Breast epithelium (tissue), 4 donors: ENCODE measurements around the gene STIM2. TPM values are rescaled to one million over a fixed set of nuclear protein-coding genes. Genes with fewer than 3 reads are reported as not detected.

ENCODE experiments used
- DNase-seq, 2 donors: peaks; one replicate each; pipeline ENCODE4 v3.0.0-alpha.2; 2019; ENCODE audit warnings: low spot score in 2 of 2
- H3K27ac ChIP-seq, 2 donors: fragments of 200-600 bp; sonication (generic) in 1 of 2; one replicate each; pipeline ENCODE4 v1.5.1; 2016 to 2019; ENCODE audit warnings: mild to moderate bottlenecking in 1 of 2
- H3K27me3 ChIP-seq, 2 donors: fragments of 200-600 bp; sonication (generic) in 1 of 2; one replicate each; pipeline versions ENCODE4 v1.5.1 to v1.6.0; 2017 to 2019; ENCODE audit warnings: control low read depth in 1 of 2, mild to moderate bottlenecking in 1 of 2
- H3K36me3 ChIP-seq: fragments of 200-600 bp; one replicate; pipeline ENCODE4 v1.5.1; 2019
- H3K4me1 ChIP-seq, 2 donors: fragments of 200-600 bp; sonication (generic); one replicate each; pipeline ENCODE4 v1.5.1; 2016 to 2019; ENCODE audit warnings: control low read depth in 1 of 2
- H3K4me3 ChIP-seq, 3 donors: fragments of 200-600 bp; sonication (generic); 1 replicate in 2 of 3; 2 replicates in 1 of 3; pipeline ENCODE4 v1.5.1; 2016 to 2019; ENCODE audit warnings: mild to moderate bottlenecking in 3 of 3, moderate library complexity in 2 of 3
- H3K9me3 ChIP-seq, 2 donors: fragments of 200-600 bp; sonication (generic) in 1 of 2; one replicate each; pipeline ENCODE4 v1.5.1; 2016 to 2019; ENCODE audit warnings: control low read depth in 1 of 2
- POLR2A ChIP-seq: fragments of 450-650 bp; IDR thresholded peaks from one replicate; pipeline ENCODE4 v1.6.1; 2016; ENCODE audit warnings: antibody characterized with exemption, mild to moderate bottlenecking, moderate library complexity
- POLR2AphosphoS5 ChIP-seq, 3 donors: sonication (generic); formaldehyde crosslinking; IDR thresholded peaks; one replicate each; pipeline ENCODE4 v1.6.1; 2017; ENCODE audit warnings: antibody characterized with exemption in 3 of 3
- intact Hi-C: fragments of 100-400 bp; cut with DNase I; formaldehyde crosslinking; loops from one replicate; pipeline ENCODE4 v1.15.1; 2023; ENCODE audit warnings: low total_unique reads
- total RNA-seq, 3 donors: library from RNA; depleted of rRNA; stranded (reverse); fragments of >200 nt; gene quantifications; one replicate each; pipeline ENCODE4 v1.1.0, GENCODE V29; 2016
- TF ChIP-seq, protein P1 (sequence below), 3 donors: fragments of 450-650 bp; IDR thresholded peaks; one replicate each; pipeline ENCODE4 v1.5.1; 2016 to 2017; ENCODE audit warnings: antibody characterized with exemption in 3 of 3, mild to moderate bottlenecking in 3 of 3, moderate library complexity in 3 of 3

STIM2 gene
- total RNA-seq, 3 donors from 2014 or later, result 12.0 to 24.7 (median 23.3) TPM

DNA sequence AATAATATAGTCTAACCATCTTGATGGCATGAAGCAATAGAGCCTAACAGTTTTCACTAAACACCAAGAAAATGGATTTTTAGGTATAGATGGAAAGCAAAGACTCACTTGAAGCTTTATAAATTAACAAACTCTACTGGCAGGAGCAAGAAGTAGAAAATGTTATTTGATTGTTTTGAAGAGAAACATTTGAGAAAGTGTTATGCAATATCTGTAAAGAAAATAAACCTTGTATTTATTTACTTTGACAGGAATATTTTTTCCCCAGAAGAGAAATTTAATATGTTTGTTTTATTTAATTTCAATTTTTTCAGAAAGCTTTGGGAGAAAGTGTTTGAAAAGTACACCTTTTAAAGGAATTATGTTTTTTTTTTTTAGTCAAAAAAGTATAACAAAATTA lies 139.0 kb downstream of the STIM2 start:
- H3K27ac ChIP-seq, result no peak overlapping the region

DNA sequence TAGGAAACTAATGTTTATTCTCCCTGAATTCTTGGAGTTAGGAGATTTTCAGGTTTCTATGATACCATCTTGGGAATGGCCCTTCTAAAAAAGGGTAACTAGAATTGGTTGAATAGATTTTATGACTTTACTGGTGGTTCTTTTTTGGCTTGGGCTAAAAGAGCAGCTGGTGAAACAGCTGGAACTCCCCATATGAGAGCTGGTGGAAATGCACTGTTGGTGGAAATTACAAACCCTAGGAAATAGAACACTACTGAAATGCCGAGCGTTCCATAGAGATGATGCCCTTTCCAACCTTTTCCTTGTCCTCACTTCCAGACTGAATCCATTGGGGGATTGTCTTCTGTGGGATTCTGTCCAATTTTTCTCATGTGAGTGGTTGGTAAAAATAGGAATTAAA lies 139.5 kb downstream of the STIM2 start:
- intact Hi-C loops, result no loop called here
- TF ChIP-seq POLR2AphosphoS5 (IDR thresholded peaks at IDR 0.05) (no peak), POLR2A (no peak)
- TF ChIP-seq, protein P1, sequence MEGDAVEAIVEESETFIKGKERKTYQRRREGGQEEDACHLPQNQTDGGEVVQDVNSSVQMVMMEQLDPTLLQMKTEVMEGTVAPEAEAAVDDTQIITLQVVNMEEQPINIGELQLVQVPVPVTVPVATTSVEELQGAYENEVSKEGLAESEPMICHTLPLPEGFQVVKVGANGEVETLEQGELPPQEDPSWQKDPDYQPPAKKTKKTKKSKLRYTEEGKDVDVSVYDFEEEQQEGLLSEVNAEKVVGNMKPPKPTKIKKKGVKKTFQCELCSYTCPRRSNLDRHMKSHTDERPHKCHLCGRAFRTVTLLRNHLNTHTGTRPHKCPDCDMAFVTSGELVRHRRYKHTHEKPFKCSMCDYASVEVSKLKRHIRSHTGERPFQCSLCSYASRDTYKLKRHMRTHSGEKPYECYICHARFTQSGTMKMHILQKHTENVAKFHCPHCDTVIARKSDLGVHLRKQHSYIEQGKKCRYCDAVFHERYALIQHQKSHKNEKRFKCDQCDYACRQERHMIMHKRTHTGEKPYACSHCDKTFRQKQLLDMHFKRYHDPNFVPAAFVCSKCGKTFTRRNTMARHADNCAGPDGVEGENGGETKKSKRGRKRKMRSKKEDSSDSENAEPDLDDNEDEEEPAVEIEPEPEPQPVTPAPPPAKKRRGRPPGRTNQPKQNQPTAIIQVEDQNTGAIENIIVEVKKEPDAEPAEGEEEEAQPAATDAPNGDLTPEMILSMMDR (IDR thresholded peaks at IDR 0.05), result no peak
- H3K4me1 ChIP-seq, result no peaks in the 10 kb centered on the region
- no peak for DNase-seq
- H3K4me3 ChIP-seq, result no peak overlapping the region
- H3K27ac ChIP-seq, result no peak overlapping the region
- no peaks in the 10 kb centered on the region for H3K9me3 ChIP-seq
- no peaks in the 10 kb centered on the region for H3K36me3 ChIP-seq
- no peaks in the 10 kb centered on the region for H3K27me3 ChIP-seq

More for the DNA sequence above, 139.0 kb downstream of the STIM2 start:
- TF ChIP-seq, protein P1 (IDR thresholded peaks at IDR 0.05), result no peak
- TF ChIP-seq POLR2AphosphoS5 (IDR thresholded peaks at IDR 0.05) (no peak), POLR2A (no peak)
- H3K27me3 ChIP-seq, result no peaks in the 10 kb centered on the region
- DNase-seq, result no peak
- H3K4me1 ChIP-seq, result no peaks in the 10 kb centered on the region
- H3K4me3 ChIP-seq, result no peak overlapping the region
- intact Hi-C loops, result no loop called here
- H3K36me3 ChIP-seq, result no peaks in the 10 kb centered on the region
- no peaks in the 10 kb centered on the region for H3K9me3 ChIP-seq

DNA sequence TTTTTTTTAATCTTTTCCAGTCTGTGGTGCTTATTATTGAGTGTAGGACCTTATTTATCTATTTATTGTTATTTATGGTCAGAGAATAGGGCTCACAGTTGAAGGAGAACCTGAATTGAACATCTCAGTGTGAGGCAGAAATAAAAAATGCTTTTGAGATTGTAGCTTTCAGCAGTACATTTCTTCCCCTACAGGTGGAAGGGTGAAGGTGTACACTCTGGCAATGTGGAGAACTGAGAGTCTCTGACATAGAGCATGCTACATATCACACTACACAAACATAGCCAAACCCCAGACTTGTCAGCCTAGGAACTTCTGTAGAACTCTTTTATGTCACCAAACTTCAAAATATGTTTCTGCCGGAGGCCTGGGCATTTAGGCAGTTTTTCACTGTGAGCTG lies 140.2 kb downstream of the STIM2 start:
- Histone ChIP-seq H3K4me3 (no peak overlapping the region), H3K4me1 (no peaks in the 10 kb centered on the region), H3K9me3 (no peaks in the 10 kb centered on the region), H3K27ac (no peak overlapping the region), H3K27me3 (no peaks in the 10 kb centered on the region), H3K36me3 (no peaks in the 10 kb centered on the region)
- no peak for TF ChIP-seq POLR2AphosphoS5 (IDR thresholded peaks at IDR 0.05)
- TF ChIP-seq, protein P1 (IDR thresholded peaks at IDR 0.05), result no peak
- TF ChIP-seq POLR2A, result no peak
- intact Hi-C loops, result no loop called here
- no peak for DNase-seq

DNA sequence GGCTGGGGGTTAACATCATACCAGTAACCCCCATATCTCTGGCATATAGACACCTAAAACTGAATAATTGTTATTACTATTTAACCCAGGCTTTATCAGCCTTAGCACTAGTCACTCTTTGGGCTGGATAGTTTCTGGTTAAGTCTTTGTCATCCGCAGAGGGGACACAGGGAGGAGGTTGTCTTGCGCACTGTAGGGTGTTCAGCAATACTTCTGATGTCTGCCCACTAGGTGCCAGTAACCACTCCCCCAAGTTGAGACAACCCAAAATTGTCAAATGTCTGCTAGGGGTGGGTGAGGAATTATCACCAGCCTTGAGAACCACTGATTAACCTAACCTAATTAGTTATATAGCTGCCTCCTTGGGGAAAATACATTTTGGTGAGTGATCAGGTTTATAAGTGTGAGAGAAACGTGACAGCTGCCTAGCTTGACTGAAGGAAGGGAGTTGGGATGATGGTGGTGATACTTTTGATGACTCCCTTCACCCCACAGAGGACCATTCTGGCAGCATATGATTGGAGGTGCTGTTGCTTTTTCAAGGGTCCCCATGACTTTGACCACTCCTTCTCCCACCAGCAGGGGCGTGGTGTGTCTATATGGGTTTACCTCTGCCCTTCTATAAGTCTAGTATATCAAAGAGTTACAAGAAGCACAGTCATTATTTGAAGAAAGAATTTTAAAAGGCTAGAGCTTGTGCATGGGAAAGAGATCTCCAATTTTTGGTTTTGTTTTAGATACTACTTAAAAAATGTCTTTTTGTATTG lies 140.9 kb downstream of the STIM2 start:
- H3K27ac ChIP-seq, result no peak overlapping the region
- H3K36me3 ChIP-seq, result no peaks in the 10 kb centered on the region
- H3K9me3 ChIP-seq, result no peaks in the 10 kb centered on the region
- H3K4me1 ChIP-seq, result no peaks in the 10 kb centered on the region
- no peak for TF ChIP-seq POLR2A
- TF ChIP-seq, protein P1 (IDR thresholded peaks at IDR 0.05), result no peak
- no peak for TF ChIP-seq POLR2AphosphoS5 (IDR thresholded peaks at IDR 0.05)
- H3K27me3 ChIP-seq, result no peaks in the 10 kb centered on the region
- intact Hi-C loops, result no loop called here
- H3K4me3 ChIP-seq, result no peak overlapping the region
- DNase-seq, result no peak

DNA sequence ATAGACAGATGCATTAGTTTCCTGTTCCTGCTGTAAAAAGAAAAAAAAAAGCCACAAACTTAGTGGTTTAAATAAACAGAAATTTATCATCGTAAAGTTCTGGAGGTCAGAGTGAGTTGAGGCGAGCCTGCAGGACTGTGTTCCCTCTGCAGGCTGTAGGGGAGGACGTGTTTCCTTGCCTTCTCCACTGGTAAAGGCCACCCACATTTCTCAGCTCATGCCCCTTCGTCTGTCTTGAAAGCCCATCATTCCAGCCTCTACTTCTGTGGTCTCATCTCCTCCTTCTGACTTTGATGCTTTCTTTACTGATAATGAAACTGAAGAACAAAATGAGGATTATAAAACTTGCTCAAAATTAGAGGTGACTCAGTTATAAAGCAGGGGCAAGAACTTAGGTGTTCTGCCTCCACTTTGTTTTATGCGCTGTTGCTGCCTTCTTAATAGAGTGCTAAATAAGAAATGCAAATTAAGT lies 143.0 kb downstream of the STIM2 start:
- no peak for TF ChIP-seq POLR2AphosphoS5 (IDR thresholded peaks at IDR 0.05)
- no peak for TF ChIP-seq POLR2A
- TF ChIP-seq, protein P1 (IDR thresholded peaks at IDR 0.05), result no peak
- intact Hi-C loops, result no loop called here

More for the DNA sequence above, 143.0 kb downstream of the STIM2 start:
- Histone ChIP-seq H3K27me3 (no peaks in the 10 kb centered on the region), H3K4me3 (no peak overlapping the region), H3K36me3 (no peaks in the 10 kb centered on the region), H3K27ac (no peak overlapping the region), H3K9me3 (no peaks in the 10 kb centered on the region), H3K4me1 (no peaks in the 10 kb centered on the region)
- DNase-seq, result no peak
